HepG2 (cell line): Measurements from ENCODE around the gene PHF23. TPM values are rescaled to one million over a fixed set of nuclear protein-coding genes. Genes with fewer than 3 reads are reported as not detected.

Experiments used
- DNMT1 ChIP-seq: sonication (generic); formaldehyde crosslinking; IDR thresholded peaks from 2 replicates; pipeline ENCODE4 v1.5.1; 2020; ENCODE audit warnings: mild to moderate bottlenecking, missing genetic modification reagents
- FOXO1 ChIP-seq: sonication (generic); formaldehyde crosslinking; IDR thresholded peaks from 2 replicates; pipeline ENCODE4 v1.4.0; 2020; ENCODE audit warnings: missing genetic modification reagents
- HMG20A ChIP-seq: IDR thresholded peaks from 2 replicates; pipeline ENCODE4 v1.6.1; 2016; ENCODE audit warnings: borderline replicate concordance
- SOX6 ChIP-seq, 2 experiments: fragments of 450-650 bp in 1 of 2; sonication (generic) in 1 of 2; formaldehyde crosslinking in 1 of 2; IDR thresholded peaks; 2 replicates each; pipeline versions ENCODE4 v1.4.0 to v1.6.1; 2017 to 2020; ENCODE audit warnings: antibody characterized with exemption in 1 of 2, mild to moderate bottlenecking in 1 of 2, missing genetic modification reagents in 1 of 2
- polyA plus RNA-seq, 8 experiments: library from polyadenylated mRNA; depleted of rRNA in 3 of 8; stranded (reverse) in 7 of 8; unstranded in 1 of 8; fragments of >200 nt; fragmentation: Illumina TruSeq in 4 of 8; extraction: Trizol in 4 of 8; gene quantifications; 2 replicates each; pipeline versions ENCODE4 v1.2.1 to v1.2.3, GENCODE V29; 2011 to 2016; ENCODE audit warnings: low read depth in 4 of 8, missing spikeins in 1 of 8, mixed read lengths in 1 of 8; ENCODE audit not compliant: insufficient read depth in 1 of 8
- total RNA-seq, 5 experiments: library from RNA; depleted of rRNA; stranded (reverse); fragments of >200 nt; fragmentation: Illumina TruSeq; extraction: Trizol; gene quantifications; 2 replicates each; pipeline ENCODE4 v1.2.3, GENCODE V29; 2016; ENCODE audit warnings: low read depth in 1 of 5
- TF ChIP-seq, protein P1 (sequence below): sonication (generic); formaldehyde crosslinking; IDR thresholded peaks from 2 replicates; pipeline ENCODE4 v1.5.1; 2020; ENCODE audit warnings: mild to moderate bottlenecking, missing genetic modification reagents
- TF ChIP-seq, protein P2 (sequence below): sonication (generic); formaldehyde crosslinking; IDR thresholded peaks from 2 replicates; pipeline ENCODE4 v1.4.0; 2020; ENCODE audit warnings: missing genetic modification reagents, borderline replicate concordance
- TF ChIP-seq, protein P3 (sequence below), 2 experiments: sonication (generic) in 1 of 2; formaldehyde crosslinking in 1 of 2; IDR thresholded peaks; 2 replicates each; pipeline versions ENCODE4 v1.4.0 to v1.6.1; 2018 to 2020; ENCODE audit warnings: missing genetic modification reagents in 2 of 2, borderline replicate concordance in 1 of 2, low read depth in 1 of 2, mild to moderate bottlenecking in 1 of 2, missing biosample characterization in 1 of 2
- TF ChIP-seq, protein P4 (sequence below), 2 experiments: sonication (generic) in 1 of 2; formaldehyde crosslinking in 1 of 2; IDR thresholded peaks; 2 replicates each; pipeline versions ENCODE4 v1.4.0 to v1.6.1; 2016 to 2020; ENCODE audit warnings: borderline replicate concordance in 1 of 2, low read depth in 1 of 2, mild to moderate bottlenecking in 1 of 2, missing genetic modification reagents in 1 of 2
- TF ChIP-seq, protein P5 (sequence below): sonication (generic); formaldehyde crosslinking; IDR thresholded peaks from 2 replicates; pipeline ENCODE4 v1.8.0; 2022; ENCODE audit warnings: missing genetic modification reagents, mild to moderate bottlenecking, borderline replicate concordance
- TF ChIP-seq, protein P6 (sequence below): sonication (generic); formaldehyde crosslinking; IDR thresholded peaks from 2 replicates; pipeline ENCODE4 v1.4.0; 2020; ENCODE audit warnings: mild to moderate bottlenecking, missing genetic modification reagents

PHF23 gene
- total and polyA plus RNA-seq, 2 of the 13 experiments (the other 11 are each of a cell fraction or from before 2014, with no cell fraction given): 27.6 to 33.2 TPM

DNA sequence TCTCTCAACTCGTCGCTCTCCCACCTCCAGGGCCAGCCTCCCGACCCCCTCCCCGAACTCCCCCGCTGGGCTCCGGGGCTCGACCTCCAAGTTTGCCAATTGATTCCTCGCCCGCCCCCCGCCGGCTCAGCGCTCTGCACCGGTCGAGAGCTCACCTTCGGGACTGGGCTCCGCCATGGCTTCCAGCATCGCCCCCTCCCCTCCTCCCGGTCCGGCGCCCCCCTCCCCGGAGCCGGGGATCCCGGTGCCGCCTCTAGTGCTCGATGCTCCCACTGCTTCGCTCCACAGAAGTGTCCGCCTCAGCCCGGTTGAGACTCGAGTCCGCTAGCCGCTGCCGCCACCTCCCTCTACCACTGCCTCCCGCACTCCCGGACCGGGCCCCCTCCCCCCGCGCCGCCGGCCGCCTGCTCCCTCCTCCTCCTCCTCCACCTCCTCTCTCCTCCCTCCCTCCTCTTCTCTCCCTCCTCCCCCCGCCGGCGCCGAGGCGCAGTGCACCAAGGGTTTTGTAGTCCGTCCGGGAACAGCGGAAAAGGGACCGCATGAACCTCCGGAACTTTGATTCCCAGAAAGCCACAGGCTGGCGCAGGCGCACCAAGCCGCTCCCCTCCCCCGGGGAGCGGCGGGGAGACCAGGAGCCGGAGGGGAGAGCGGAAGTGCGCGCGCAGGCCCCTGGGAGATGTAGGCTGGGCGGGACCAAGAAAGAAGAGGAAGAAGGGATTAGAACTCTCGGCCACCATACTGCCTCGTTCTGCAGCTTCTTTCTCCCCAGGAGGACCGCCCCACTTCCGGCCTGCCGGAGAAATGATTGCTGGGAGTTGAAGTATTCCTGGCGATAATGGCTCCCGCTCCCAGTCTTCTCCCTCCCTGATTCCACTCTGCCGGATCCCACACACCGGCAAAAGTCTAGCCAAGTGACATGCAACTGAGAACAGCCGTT, at the start of gene PHF23 (continued):
- TF ChIP-seq, protein P1, sequence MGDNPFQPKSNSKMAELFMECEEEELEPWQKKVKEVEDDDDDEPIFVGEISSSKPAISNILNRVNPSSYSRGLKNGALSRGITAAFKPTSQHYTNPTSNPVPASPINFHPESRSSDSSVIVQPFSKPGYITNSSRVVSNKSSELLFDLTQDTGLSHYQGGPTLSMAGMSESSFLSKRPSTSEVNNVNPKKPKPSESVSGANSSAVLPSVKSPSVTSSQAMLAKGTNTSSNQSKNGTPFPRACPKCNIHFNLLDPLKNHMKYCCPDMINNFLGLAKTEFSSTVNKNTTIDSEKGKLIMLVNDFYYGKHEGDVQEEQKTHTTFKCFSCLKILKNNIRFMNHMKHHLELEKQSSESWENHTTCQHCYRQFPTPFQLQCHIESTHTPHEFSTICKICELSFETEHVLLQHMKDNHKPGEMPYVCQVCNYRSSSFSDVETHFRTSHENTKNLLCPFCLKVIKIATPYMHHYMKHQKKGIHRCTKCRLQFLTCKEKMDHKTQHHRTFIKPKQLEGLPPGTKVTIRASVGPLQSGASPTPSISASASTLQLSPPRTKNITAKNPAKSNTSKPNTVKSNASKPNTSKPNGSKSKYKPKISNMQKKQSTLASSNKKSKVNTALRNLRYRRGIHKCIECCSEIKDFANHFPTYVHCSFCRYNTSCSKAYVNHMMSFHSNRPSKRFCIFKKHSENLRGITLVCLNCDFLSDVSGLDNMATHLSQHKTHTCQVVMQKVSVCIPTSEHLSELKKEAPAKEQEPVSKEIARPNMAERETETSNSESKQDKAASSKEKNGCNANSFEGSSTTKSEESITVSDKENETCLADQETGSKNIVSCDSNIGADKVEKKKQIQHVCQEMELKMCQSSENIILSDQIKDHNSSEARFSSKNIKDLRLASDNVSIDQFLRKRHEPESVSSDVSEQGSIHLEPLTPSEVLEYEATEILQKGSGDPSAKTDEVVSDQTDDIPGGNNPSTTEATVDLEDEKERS (CRISPR knock-in tag): no peak
- TF ChIP-seq, protein P2, sequence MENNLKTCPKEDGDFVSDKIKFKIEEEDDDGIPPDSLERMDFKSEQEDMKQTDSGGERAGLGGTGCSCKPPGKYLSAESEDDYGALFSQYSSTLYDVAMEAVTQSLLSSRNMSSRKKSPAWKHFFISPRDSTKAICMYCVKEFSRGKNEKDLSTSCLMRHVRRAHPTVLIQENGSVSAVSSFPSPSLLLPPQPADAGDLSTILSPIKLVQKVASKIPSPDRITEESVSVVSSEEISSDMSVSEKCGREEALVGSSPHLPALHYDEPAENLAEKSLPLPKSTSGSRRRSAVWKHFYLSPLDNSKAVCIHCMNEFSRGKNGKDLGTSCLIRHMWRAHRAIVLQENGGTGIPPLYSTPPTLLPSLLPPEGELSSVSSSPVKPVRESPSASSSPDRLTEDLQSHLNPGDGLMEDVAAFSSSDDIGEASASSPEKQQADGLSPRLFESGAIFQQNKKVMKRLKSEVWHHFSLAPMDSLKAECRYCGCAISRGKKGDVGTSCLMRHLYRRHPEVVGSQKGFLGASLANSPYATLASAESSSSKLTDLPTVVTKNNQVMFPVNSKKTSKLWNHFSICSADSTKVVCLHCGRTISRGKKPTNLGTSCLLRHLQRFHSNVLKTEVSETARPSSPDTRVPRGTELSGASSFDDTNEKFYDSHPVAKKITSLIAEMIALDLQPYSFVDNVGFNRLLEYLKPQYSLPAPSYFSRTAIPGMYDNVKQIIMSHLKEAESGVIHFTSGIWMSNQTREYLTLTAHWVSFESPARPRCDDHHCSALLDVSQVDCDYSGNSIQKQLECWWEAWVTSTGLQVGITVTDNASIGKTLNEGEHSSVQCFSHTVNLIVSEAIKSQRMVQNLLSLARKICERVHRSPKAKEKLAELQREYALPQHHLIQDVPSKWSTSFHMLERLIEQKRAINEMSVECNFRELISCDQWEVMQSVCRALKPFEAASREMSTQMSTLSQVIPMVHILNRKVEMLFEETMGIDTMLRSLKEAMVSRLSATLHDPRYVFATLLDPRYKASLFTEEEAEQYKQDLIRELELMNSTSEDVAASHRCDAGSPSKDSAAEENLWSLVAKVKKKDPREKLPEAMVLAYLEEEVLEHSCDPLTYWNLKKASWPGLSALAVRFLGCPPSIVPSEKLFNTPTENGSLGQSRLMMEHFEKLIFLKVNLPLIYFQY (CRISPR knock-in tag): no peak
- TF ChIP-seq, protein P3, sequence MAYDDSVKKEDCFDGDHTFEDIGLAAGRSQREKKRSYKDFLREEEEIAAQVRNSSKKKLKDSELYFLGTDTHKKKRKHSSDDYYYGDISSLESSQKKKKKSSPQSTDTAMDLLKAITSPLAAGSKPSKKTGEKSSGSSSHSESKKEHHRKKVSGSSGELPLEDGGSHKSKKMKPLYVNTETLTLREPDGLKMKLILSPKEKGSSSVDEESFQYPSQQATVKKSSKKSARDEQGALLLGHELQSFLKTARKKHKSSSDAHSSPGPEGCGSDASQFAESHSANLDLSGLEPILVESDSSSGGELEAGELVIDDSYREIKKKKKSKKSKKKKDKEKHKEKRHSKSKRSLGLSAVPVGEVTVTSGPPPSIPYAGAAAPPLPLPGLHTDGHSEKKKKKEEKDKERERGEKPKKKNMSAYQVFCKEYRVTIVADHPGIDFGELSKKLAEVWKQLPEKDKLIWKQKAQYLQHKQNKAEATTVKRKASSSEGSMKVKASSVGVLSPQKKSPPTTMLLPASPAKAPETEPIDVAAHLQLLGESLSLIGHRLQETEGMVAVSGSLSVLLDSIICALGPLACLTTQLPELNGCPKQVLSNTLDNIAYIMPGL (CRISPR knock-in tag; IDR thresholded peaks at IDR 0.05; ENCODE audit: borderline replicate concordance in 1 of 2, low read depth in 1 of 2): peak; percentile 37 to 45; a peak in 2 of 4 replicates
- TF ChIP-seq FOXO1 (CRISPR knock-in tag) (no peak; the same call in 1 of the 2 replicates), SOX6 (IDR thresholded peaks at IDR 0.05) (no peak), SOX6 (CRISPR knock-in tag; IDR thresholded peaks at IDR 0.05) (peak; percentile 53), DNMT1 (no peak), HMG20A (CRISPR knock-in tag) (no peak)
- TF ChIP-seq, protein P4, sequence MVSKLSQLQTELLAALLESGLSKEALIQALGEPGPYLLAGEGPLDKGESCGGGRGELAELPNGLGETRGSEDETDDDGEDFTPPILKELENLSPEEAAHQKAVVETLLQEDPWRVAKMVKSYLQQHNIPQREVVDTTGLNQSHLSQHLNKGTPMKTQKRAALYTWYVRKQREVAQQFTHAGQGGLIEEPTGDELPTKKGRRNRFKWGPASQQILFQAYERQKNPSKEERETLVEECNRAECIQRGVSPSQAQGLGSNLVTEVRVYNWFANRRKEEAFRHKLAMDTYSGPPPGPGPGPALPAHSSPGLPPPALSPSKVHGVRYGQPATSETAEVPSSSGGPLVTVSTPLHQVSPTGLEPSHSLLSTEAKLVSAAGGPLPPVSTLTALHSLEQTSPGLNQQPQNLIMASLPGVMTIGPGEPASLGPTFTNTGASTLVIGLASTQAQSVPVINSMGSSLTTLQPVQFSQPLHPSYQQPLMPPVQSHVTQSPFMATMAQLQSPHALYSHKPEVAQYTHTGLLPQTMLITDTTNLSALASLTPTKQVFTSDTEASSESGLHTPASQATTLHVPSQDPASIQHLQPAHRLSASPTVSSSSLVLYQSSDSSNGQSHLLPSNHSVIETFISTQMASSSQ (IDR thresholded peaks at IDR 0.05; ENCODE audit: low read depth): no peak
- TF ChIP-seq, protein P4 (CRISPR knock-in tag; IDR thresholded peaks at IDR 0.05; ENCODE audit: borderline replicate concordance): no peak; the same call in 1 of the 2 replicates
- TF ChIP-seq, protein P5, sequence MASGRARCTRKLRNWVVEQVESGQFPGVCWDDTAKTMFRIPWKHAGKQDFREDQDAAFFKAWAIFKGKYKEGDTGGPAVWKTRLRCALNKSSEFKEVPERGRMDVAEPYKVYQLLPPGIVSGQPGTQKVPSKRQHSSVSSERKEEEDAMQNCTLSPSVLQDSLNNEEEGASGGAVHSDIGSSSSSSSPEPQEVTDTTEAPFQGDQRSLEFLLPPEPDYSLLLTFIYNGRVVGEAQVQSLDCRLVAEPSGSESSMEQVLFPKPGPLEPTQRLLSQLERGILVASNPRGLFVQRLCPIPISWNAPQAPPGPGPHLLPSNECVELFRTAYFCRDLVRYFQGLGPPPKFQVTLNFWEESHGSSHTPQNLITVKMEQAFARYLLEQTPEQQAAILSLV (CRISPR knock-in tag): no peak; the same call in 1 of the 2 replicates
- TF ChIP-seq, protein P6, sequence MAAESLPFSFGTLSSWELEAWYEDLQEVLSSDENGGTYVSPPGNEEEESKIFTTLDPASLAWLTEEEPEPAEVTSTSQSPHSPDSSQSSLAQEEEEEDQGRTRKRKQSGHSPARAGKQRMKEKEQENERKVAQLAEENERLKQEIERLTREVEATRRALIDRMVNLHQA (CRISPR knock-in tag): no peak
